IgD-negative memory B cell (primary cell): ENCODE measurements around the gene RUNDC1. TPM values are rescaled to one million over a fixed set of nuclear protein-coding genes. Genes with fewer than 3 reads are reported as not detected.
A peak's percentile ranks its signal among the peaks of the same experiment; 100 is the strongest.
"Not testable (repeated sequence)": the region's sequence is repeated elsewhere in the genome, so short reads cannot be mapped to it uniquely, and the experiment has no call there.

ENCODE experiments used
- H3K27ac Mint-ChIP-seq, 3 donors: one replicate each; pipeline ENCODE4 v1.8.0; 2020 to 2022; ENCODE audit warnings: mild to moderate bottlenecking in 3 of 3, mixed read lengths in 3 of 3, moderate library complexity in 1 of 3
- H3K27me3 Mint-ChIP-seq: one replicate; pipeline ENCODE4 v1.8.0; 2021; ENCODE audit warnings: mixed read lengths
- H3K36me3 Mint-ChIP-seq: one replicate; pipeline ENCODE4 v1.8.0; 2020; ENCODE audit warnings: mild to moderate bottlenecking, mixed read lengths
- H3K4me1 Mint-ChIP-seq, 3 donors: one replicate each; pipeline ENCODE4 v1.8.0; 2020 to 2022; ENCODE audit warnings: mixed read lengths in 3 of 3, mild to moderate bottlenecking in 1 of 3
- H3K4me3 Mint-ChIP-seq, 4 donors: one replicate each; pipeline ENCODE4 v1.8.0; 2020 to 2022; ENCODE audit warnings: mild to moderate bottlenecking in 4 of 4, mixed read lengths in 4 of 4, moderate library complexity in 3 of 4
- H3K9me3 Mint-ChIP-seq, 3 donors: one replicate each; pipeline ENCODE4 v1.8.0; 2020 to 2021; ENCODE audit warnings: mixed read lengths in 3 of 3, mild to moderate bottlenecking in 1 of 3
- polyA plus RNA-seq: library from polyadenylated mRNA; unstranded; fragments of 300-500 nt; fragmentation: Illumina TruSeq; gene quantifications from one replicate; pipeline ENCODE4 v1.2.3, GENCODE V29; 2021

The RUNDC1 gene
- polyA plus RNA-seq = 24.0 TPM

DNA sequence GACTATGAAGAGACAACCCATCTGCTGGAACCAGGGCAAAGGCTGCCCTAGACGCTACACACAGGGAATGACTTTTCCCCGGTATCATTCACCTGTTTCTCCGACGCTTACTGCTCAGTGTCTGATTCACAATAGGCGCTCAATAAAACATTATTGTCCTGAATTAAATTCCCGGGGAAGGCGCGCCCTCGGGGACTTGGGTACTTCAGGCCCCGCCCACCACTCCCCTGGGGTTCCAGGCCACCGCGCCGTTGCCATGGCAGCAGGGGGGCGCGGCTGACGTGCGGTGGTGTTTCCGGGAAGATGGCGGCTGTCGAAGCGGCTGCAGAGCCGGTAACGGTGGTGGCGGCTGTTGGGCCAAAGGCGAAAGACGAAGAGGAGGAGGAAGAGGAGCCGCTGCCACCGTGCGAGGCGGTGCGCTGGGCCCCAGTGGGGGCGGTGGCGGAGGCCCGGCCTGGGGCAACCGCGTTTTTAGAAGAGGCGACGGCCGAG lies at the start of gene RUNDC1:
RUNDC1 (plus strand) TSS at position 292 of the 492 bp plus-strand sequence; CDS start at position 304, 12 bp downstream.
- Mint-ChIP-seq H3K27ac (peak within 1 kb of the TSS; percentile 86 to 99 (median 98)), H3K4me1 (peaks cover 20 to 32% (median 28%) of the 10 kb centered on the region in 3 donors), H3K27me3 (no peaks in the 10 kb centered on the region), H3K9me3 (no peaks in the 10 kb centered on the region), H3K4me3 (peak within 1 kb of the TSS; percentile 87 to 98 (median 94)), H3K36me3 (peaks cover 3% of the 10 kb centered on the region)

DNA sequence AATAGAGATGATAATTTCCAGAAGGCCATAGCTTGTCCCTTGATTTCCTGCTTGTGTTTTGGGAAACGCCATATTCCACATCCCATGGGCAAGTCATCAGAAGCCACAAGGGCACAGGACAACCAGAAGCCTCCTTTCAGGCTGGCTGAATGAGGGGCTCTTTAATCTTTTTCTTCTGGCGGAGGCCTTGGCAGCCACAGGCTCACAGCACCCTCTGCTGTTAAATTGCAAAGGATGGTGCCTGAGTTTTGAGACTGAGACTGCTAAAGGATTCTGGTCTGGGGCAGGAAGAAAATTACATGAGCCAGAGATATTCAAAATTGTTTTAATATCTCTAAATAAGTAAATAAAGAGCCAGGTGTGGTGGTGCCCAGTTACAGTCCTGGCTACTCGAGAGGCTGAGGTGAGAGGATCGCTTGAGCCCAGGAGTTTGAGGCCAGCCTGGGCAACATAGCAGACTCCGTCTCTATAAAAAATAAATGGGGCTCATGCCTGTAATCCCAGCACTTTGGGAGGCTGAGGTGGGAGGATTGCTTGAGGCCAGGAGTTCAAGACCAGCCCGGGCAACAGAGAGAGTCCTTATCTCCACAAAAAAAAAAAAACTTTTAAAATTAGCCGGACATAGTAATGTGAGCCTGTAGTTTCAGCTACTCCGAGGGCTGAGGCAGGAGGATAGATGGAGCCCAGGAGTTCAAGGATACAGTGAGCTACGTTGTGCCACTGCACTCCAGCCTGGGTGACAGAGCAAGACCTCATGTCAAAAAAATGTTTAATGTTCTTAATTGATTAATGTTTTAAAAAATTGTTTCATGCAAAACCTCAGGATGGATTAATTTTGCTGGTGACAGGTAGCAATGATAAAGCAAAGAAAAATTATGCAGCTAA lies 42.4 kb upstream of the RUNDC1 start:
- Mint-ChIP-seq H3K27me3 (no peaks in the 10 kb centered on the region), H3K4me1 (no peaks in the 10 kb centered on the region), H3K36me3 (no peaks in the 10 kb centered on the region), H3K27ac (no peak overlapping the region), H3K9me3 (no peaks in the 10 kb centered on the region), H3K4me3 (no peak overlapping the region)

DNA sequence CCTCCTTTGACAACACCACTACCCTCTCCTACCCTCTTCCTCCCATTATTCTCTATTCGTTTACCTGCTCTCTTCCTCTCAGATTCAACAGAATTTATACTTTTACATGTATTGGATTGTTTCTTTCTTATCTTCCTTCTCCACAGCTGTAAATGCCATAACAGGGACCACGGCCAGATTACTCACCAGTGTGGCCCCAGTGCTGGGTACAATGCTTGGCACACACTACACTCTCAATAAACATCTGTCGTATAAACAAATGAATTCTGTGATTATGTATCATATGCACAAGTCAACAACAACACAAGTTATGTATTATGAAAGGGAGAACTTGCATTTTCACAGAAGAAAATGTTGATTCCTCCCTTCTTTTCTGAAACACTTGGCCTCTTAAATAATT lies 36.2 kb upstream of the RUNDC1 start:
- Mint-ChIP-seq H3K9me3 (no peaks in the 10 kb centered on the region), H3K4me1 (no peaks in the 10 kb centered on the region), H3K4me3 (no peak overlapping the region), H3K36me3 (peaks cover 2% of the 10 kb centered on the region), H3K27me3 (no peaks in the 10 kb centered on the region), H3K27ac (no peak overlapping the region)

DNA sequence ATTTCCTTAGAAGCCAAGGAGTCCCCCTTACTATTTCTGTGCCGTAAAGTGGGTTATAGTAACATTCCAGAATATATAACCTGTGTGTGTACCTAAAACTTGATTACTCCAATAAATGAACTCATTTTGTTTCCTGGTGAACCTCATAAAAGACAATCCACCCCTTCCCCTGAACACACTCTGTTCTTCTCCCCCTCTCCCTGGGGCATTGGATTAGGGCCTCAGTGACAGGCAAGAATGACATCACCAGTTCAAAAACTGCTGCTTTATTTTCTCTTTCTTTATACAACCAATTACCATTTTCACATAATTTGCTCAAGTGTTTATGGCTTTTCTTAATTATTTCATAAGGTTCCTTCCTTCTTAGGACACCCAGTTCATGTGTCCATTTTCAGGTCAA lies 33.6 kb upstream of the RUNDC1 start:
- Mint-ChIP-seq H3K4me1 (no peaks in the 10 kb centered on the region), H3K27me3 (no peaks in the 10 kb centered on the region), H3K36me3 (peaks cover 2% of the 10 kb centered on the region), H3K9me3 (no peaks in the 10 kb centered on the region), H3K4me3 (no peak overlapping the region), H3K27ac (no peak overlapping the region)

DNA sequence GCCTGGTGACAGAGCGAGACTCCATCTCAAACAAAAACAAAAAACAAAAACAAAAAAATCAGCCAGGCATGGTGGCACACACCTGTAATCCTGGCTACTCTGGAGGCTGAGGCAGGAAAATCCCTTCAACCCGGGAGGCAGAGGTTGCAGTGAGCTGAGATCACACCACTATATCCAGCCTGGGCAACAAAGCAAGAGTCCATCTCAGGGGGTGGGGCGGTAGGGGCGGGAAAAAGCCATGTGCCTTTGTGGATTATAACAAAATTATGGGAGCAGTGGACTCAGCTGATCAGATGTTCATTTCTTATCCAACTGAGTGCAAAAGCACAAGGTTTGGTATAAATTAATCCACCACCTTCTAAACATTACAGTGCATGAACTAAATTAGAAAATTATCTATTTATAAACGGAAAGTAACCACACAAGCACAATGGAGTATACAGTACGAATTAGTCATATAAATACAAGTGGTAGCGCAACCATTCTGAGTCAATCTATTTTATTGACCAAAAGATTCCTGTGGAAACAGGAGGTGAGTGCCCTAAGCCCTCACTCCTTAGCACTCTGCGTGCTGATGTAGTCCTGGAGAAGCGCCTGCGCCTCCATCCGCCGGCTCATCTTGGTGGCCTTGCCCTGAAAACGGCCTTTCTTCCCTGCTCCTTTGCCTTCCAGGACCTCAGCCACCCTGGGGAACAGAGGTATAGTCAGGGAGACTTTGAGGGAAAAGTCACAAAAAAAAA lies 30.2 kb upstream of the RUNDC1 start:
- no peak overlapping the region for H3K27ac Mint-ChIP-seq
- peaks cover 3% of the 10 kb centered on the region for H3K36me3 Mint-ChIP-seq
- no peaks in the 10 kb centered on the region for H3K4me1 Mint-ChIP-seq
- H3K9me3 Mint-ChIP-seq = no peaks in the 10 kb centered on the region
- H3K4me3 Mint-ChIP-seq = no peak overlapping the region
- no peaks in the 10 kb centered on the region for H3K27me3 Mint-ChIP-seq

DNA sequence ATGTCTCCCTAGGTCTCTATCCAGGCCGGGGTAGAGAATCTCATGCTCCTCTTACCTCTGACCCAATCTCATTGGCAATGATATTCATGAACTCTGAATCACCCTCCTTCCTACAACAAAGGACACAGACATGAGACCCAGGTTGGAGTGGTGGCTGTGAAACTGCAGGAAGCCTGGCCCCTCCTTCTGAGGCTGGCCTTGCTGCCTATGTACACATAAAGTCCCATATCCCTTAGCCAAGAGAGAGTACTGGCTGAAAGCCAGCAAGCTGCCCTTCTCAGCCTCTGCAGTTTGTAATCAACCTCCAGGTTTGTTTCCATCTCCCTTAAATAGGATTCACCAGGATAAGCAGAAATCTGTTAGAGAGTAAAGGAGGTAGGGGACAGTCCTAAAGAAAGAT lies 26.7 kb upstream of the RUNDC1 start:
- Mint-ChIP-seq H3K36me3 (peaks cover 8% of the 10 kb centered on the region), H3K9me3 (no peaks in the 10 kb centered on the region), H3K4me1 (peaks cover 0 to 3% (median 1%) of the 10 kb centered on the region in 3 donors), H3K27ac (peak overlapping the region in 1 of 3 donors; percentile 46), H3K27me3 (no peaks in the 10 kb centered on the region), H3K4me3 (no peak overlapping the region)

DNA sequence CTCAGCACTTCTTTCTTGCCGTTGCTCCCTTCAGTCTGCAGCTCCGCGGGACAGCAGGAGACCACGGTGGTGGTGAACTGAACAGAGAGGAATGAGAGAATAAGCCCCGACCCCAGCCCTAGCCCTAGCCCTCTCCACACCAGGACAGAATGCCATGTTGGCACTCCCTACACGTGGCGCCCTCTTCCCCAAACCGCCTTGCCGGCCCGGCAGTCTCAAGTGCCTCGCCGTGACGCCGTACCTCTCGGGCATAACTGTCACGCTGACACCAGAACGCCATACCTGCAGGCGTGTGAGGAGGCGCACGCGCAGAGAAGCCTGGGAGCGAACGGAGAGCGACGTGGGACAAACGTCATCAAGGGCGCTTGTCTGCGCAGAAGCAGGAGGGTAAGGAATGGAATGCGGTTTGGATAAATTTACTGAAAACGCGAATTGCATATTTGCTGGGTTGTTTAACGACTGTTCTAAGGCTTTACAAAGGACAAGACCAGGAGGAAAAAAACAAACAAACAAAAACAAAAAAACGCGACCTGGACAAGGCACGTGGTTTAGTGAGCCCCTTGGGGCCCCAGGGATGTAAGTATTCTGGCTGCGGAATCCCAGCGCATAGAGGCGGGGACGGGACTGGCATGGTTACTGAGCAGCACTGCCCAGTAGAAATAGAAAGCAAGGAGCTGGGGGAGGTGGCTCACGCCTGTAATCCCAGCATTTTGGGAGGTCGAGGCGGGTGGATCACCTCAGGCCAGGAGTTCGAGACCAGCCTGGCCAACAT lies 16.0 kb upstream of the RUNDC1 start, which contains the start of gene AARSD1:
AARSD1 (minus strand) TSS at position 294 of the 772 bp plus-strand sequence; CDS start at position 280, 14 bp downstream.
- Mint-ChIP-seq H3K27ac (peak within 1 kb of the TSS; percentile 69 to 99 (median 94)), H3K27me3 (peaks cover 1% of the 10 kb centered on the region), H3K36me3 (peaks cover 5% of the 10 kb centered on the region), H3K9me3 (no peaks in the 10 kb centered on the region), H3K4me3 (peak within 1 kb of the TSS; percentile 82 to 98 (median 97)), H3K4me1 (peaks cover 10 to 11% (median 10%) of the 10 kb centered on the region in 3 donors)

DNA sequence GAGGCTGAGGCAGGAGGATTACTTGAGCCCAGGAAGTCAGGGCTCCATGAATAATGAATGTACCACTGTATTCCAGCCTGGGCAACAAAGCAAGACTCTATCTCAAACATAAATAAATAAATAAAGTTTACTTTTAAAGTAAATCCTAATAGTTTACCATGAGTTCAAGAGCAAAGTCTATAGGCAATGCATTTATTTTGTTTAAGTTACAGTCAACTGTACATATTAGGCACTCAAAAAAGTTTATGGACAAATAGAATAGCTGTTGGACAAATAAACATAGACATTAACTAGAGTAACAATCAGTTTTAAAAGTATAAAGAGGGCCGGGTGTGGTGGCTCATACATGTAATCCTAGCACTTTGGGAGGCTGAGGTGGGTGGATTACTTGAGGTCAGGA lies 12.4 kb upstream of the RUNDC1 start:
- no peak overlapping the region for H3K27ac Mint-ChIP-seq
- H3K4me1 Mint-ChIP-seq = peaks cover 10 to 14% (median 11%) of the 10 kb centered on the region in 3 donors
- peaks cover 1% of the 10 kb centered on the region for H3K27me3 Mint-ChIP-seq
- no peak overlapping the region for H3K4me3 Mint-ChIP-seq
- H3K9me3 Mint-ChIP-seq = no peaks in the 10 kb centered on the region
- peaks cover 3% of the 10 kb centered on the region for H3K36me3 Mint-ChIP-seq

DNA sequence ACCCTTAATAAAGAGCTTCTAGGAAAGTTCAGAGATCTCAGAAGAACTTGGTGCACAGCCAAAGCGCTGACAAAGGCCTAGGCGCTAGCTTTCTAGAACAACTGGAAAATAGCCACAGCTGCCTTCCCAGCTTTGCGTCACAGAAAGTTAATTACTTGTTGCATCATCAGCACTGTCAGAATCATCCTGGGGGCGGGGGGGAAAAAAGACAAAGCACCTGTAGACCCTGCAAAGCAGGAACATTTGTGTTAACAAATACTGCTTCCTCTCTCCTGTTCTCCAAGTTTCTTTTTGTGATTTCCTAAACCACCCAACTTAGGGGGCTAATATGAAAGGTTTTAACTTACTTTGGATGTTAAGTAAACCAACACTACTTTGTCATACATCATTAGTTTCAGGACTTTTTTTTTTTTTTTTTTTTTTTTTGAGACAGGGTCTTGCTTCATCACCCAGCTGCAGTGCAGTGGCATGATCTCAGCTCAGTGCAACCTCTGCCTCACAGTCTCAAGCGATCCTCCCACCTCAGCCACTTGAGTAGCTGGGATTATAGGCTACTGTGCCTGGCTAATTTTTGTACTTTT lies 11.3 kb upstream of the RUNDC1 start:
- Mint-ChIP-seq H3K4me3 (no peak overlapping the region), H3K9me3 (no peaks in the 10 kb centered on the region), H3K4me1 (peaks cover 5 to 8% (median 5%) of the 10 kb centered on the region in 3 donors), H3K27me3 (peaks cover 1% of the 10 kb centered on the region), H3K36me3 (no peaks in the 10 kb centered on the region), H3K27ac (peak overlapping the region in 1 of 3 donors; percentile 26)

DNA sequence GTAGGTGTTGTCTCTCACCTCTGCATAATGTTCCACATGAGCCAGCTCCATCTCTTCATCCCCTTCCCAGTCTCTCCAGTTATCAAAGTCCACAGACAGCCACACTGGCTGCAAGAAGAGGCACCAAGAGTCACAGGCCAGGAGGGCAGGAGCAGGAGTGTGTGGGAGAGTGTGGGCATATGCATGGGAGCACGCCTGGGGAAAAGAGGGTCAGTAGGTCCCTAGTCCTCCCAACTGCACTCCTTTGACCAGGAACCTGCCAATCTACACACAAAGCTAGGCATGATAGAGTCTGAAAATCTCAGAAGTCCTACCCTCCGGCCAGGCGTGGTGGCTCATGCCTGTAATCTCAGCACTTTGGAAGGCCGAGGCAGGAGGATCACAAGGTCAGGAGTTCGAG lies 8.8 kb upstream of the RUNDC1 start:
- no peaks in the 10 kb centered on the region for H3K27me3 Mint-ChIP-seq
- no peak overlapping the region for H3K4me3 Mint-ChIP-seq
- no peak overlapping the region for H3K27ac Mint-ChIP-seq
- no peaks in the 10 kb centered on the region for H3K9me3 Mint-ChIP-seq
- H3K36me3 Mint-ChIP-seq = no peaks in the 10 kb centered on the region
- H3K4me1 Mint-ChIP-seq = peaks cover 0 to 5% (median 0%) of the 10 kb centered on the region in 3 donors

DNA sequence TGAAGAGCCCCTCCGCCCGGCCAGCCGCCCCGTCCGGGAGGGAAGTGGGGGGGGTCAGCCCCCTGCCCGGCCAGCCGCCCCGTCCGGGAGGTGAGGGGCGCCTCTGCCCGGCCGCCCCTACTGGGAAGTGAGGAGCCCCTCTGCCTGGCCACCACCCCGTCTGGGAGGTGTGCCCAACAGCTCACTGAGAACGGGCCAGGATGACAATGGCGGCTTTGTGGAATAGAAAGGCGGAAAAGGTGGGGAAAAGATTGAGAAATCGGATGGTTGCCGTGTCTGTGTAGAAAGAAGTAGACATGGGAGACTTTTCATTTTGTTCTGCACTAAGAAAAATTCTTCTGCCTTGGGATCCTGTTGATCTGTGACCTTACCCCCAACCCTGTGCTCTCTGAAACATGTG lies 7.0 kb upstream of the RUNDC1 start:
- H3K36me3 Mint-ChIP-seq, H3K4me3 Mint-ChIP-seq, H3K9me3 Mint-ChIP-seq, H3K27me3 Mint-ChIP-seq, H3K4me1 Mint-ChIP-seq, H3K27ac Mint-ChIP-seq: not testable (repeated sequence)

DNA sequence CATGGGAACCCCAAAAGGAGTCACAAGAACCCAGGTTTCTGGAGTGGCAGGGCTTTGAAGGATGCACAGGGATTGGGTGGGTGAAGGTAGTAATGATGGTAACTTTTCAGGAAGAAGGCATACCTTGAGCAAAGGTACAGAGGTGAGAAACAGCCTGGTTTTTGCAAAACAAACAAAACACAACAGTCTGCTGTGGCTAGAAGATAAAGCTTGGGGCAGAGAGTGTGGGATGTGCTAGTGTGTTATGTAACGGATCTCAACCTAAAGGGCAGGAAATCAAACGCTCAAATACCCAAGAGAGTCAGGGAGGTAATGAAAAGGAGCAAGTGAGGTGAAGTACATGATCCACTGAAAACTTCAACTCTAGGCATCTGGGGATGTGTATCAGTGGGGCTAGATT lies 5.1 kb upstream of the RUNDC1 start:
- peak overlapping the region in 1 of 3 donors; percentile 17 for H3K27ac Mint-ChIP-seq
- no peaks in the 10 kb centered on the region for H3K27me3 Mint-ChIP-seq
- peak overlapping the region in 1 of 4 donors; percentile 13 for H3K4me3 Mint-ChIP-seq
- no peaks in the 10 kb centered on the region for H3K9me3 Mint-ChIP-seq
- peaks cover 4 to 12% (median 7%) of the 10 kb centered on the region in 3 donors for H3K4me1 Mint-ChIP-seq
- no peaks in the 10 kb centered on the region for H3K36me3 Mint-ChIP-seq

DNA sequence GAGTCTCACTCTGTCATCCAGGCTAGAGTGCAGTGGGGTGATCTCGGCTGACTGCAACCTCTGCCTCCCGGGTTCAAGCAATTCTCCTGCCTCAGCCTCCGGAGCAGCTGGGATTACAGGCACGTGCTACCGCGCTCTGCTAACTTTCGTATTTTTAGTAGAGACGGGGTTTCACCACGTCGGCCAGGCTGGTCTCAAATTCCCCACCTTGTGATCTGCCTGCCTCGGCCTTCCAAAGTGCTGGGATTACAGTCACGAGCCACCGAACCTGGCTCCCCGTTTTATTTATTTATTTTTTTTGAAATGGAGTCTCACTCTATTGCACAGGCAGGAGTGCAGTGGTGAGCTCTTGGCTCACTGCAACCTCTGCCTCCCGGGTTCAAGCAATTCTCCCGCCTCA lies 4.7 kb upstream of the RUNDC1 start:
- H3K27ac Mint-ChIP-seq = peak overlapping the region in 1 of 3 donors; percentile 17
- H3K9me3 Mint-ChIP-seq = not testable (repeated sequence)

DNA sequence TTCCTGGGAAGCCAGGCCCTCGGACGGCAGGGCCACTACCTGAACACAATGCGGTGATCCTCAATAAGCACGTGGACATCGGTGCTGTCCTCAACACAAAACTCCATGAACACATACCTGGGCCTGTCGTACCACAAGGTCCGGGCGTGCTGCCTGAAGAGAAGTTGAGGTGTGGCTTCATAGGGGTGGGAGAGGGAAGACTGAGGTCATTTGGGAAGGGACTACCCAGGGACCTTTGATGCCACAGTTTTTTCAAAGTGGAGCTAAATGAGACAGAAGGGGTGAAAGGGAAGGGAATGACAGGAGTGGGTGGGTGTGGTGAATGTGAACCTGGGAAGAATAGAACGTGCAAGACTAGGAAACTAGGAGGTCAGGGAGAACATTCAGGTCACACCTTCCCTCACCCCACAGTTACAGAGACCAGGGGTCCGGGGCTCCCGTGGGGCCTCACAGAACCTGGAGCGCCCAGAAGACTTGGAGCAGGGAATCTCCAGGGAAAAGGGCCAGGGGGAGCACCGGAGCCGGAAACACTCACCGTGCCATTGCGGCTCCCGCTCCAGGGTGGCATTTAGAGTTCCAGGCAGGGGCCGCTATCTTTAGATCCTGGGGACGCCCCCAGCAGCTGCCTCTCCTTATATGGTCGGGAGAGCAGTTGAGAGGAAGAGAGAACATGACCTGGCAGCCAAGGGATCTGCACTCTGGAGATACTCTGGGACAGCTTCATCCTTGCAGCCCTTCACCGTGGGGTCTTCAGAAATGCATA lies 673 bp upstream of the RUNDC1 start, which contains the start of gene PTGES3L:
PTGES3L (minus strand) TSS at position 570 of the 763 bp plus-strand sequence; CDS start at position 543, 27 bp downstream.
- H3K27ac Mint-ChIP-seq = peak within 1 kb of the TSS; percentile 86 to 99 (median 98)
- no peaks in the 10 kb centered on the region for H3K27me3 Mint-ChIP-seq
- H3K9me3 Mint-ChIP-seq = no peaks in the 10 kb centered on the region
- peaks cover 1% of the 10 kb centered on the region for H3K36me3 Mint-ChIP-seq
- H3K4me3 Mint-ChIP-seq = peak within 1 kb of the TSS; percentile 87 to 98 (median 94)
- H3K4me1 Mint-ChIP-seq = peaks cover 17 to 27% (median 24%) of the 10 kb centered on the region in 3 donors

More for the DNA sequence above, 4.7 kb upstream of the RUNDC1 start:
- H3K27me3 Mint-ChIP-seq, H3K36me3 Mint-ChIP-seq: not testable (repeated sequence)
- Mint-ChIP-seq H3K4me1 (peaks cover 4 to 13% (median 7%) of the 10 kb centered on the region in 3 donors), H3K4me3 (peak overlapping the region in 1 of 4 donors; percentile 13)
